ENCODE measurements around the gene GOLGA3. TPM values are rescaled to one million over a fixed set of nuclear protein-coding genes. Genes with fewer than 3 reads are reported as not detected.

GOLGA3 gene
- total RNA-seq, 2 experiments from 2014 or later, result 41.7 to 44.2 TPM

DNA sequence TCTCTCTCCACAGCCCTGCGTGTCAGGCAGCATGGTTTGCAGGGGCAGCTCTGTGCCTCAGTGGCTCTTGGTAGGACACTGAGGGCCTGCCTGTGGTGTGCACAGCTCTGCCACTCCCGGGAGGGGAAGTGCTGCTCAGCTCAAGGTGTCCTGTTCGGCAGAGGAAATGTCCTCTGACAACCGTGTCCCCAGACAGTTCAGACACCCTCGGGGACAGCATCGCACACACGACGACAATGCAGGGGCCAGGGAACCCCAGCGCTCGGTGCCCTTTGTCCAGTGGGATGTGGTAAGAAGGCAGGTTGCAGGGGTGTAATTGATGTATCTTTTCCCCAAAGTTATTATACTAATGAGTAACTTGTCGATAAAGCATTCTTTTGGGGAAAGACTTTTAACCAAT lies 81.3 kb downstream of the GOLGA3 start:
- POLR2A ChIA-PET, result no interaction called here

DNA sequence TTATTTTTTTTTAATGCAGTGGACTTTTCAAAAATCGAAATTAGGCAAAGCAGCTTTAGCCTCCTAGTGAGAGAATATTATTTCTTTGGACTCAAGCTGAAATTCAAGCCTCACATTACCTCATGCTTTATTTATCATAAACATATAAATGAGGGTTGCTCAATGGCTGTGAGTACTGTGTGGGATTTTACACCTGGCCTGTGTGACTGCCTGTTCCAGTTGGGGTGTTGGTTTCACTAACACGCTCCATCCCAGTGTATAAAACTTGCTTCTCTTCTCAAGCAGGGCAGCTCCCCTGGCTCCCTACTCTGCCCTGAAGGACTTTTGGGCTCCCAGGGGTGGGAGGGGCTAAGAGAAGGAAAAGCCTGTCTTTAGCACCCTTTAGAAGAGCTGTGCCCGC lies 82.1 kb downstream of the GOLGA3 start:
- H3K9me3 Mint-ChIP-seq, result no peaks in the 10 kb centered on the region
- no peak for DNase-seq
- peaks cover 61% of the 10 kb centered on the region for H3K36me3 Mint-ChIP-seq
- CTCF ChIA-PET, result no interaction called here
- no peaks in the 10 kb centered on the region for H3K27me3 Mint-ChIP-seq
- POLR2A ChIA-PET, result no interaction called here
- intact Hi-C loops (cut with micrococcal nuclease), result no loop called here
- H3K4me1 Mint-ChIP-seq (ENCODE audit: low read depth), result peaks cover 9% of the 10 kb centered on the region
- no peak overlapping the region for H3K27ac Mint-ChIP-seq
- H3K4me3 Mint-ChIP-seq, result no peak overlapping the region

More for the DNA sequence above, 81.3 kb downstream of the GOLGA3 start:
- DNase-seq, result no peak
- Mint-ChIP-seq H3K27me3 (no peaks in the 10 kb centered on the region), H3K9me3 (no peaks in the 10 kb centered on the region), H3K36me3 (peaks cover 56% of the 10 kb centered on the region), H3K27ac (no peak overlapping the region), H3K4me3 (no peak overlapping the region), H3K4me1 (ENCODE audit: low read depth) (peaks cover 7% of the 10 kb centered on the region)
- CTCF ChIA-PET, result no interaction called here
- intact Hi-C loops (cut with micrococcal nuclease), result no loop called here

DNA sequence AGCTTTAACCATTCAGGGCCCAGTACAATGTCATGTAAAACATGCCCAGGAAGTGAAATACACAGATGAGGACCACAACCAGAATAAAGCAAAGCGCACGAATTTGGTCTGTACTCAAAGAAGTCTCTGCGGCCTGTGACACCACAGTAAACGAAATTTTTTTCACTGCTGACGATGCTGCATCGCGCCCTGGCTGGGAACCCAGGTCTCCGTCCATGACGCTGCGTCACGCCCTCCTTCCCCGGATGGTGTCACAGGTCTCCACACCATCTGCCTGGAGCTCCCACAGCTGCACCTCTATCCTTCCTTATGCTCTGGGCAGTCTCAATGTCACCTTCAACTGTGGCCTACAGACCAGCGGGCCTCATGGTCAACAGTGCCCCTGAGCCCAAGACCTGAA lies 84.8 kb downstream of the GOLGA3 start:
- peaks cover 9% of the 10 kb centered on the region for H3K4me1 Mint-ChIP-seq (ENCODE audit: low read depth)
- peaks cover 76% of the 10 kb centered on the region for H3K36me3 Mint-ChIP-seq
- intact Hi-C loops (cut with micrococcal nuclease), result no loop called here
- H3K27me3 Mint-ChIP-seq, result no peaks in the 10 kb centered on the region
- no peak overlapping the region for H3K27ac Mint-ChIP-seq
- ChIA-PET POLR2A (no interaction called here), CTCF (interaction anchor here (1.4 kb wide), 1 partner anchor 24 kb away, joined by 3 read pairs; no protein-coding TSS in a partner anchor)
- no peaks in the 10 kb centered on the region for H3K9me3 Mint-ChIP-seq
- no peak overlapping the region for H3K4me3 Mint-ChIP-seq
- no peak for DNase-seq

DNA sequence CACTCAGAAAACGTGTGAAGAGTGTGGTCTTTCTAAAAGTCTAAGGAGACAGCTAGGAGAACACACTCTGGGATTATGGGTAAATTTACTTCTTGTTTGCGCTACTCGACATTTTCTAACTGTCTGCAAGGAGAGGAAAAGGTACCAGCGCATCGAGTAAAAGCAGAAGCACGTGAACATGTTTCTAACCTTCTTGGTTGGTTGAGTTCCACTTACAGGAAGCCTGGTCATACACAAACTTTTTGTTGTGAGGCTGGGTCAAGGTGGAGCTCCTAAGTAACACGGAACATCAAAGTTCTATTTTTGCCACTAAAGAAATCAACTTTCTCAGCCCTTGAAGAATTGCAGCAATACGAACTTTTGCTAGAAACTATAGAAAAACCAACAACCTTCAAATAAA lies 87.0 kb downstream of the GOLGA3 start:
- no peak overlapping the region for H3K4me3 Mint-ChIP-seq
- H3K27ac Mint-ChIP-seq, result no peak overlapping the region
- intact Hi-C loops (cut with micrococcal nuclease), result no loop called here
- ChIA-PET CTCF (no interaction called here), POLR2A (interaction anchor here (1.1 kb wide), 2 partner anchors 34 to 65 kb away, joined by 3 to 4 read pairs; no protein-coding TSS in a partner anchor)
- H3K4me1 Mint-ChIP-seq (ENCODE audit: low read depth), result peaks cover 9% of the 10 kb centered on the region
- H3K27me3 Mint-ChIP-seq, result no peaks in the 10 kb centered on the region
- no peaks in the 10 kb centered on the region for H3K9me3 Mint-ChIP-seq
- no peak for DNase-seq
- peaks cover 68% of the 10 kb centered on the region for H3K36me3 Mint-ChIP-seq

DNA sequence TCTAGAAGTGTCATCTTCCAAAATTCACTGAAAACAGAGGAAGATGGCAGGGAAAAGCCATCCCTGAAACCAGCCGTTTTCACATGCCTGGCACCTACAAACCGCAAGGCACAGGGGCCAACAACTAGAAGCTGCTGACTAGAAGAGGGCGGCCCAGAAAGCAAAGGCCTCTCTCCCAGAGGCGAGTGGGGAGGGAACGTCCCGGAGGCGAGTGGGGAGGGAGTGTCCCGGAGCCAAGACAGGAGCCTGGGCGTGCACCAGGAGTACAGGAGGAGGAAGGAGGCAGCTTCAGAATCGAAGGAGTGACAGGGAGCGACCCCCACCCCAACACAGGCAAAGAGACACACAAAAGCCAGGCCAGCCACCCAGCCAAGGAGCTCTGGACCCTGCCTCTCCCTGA lies 88.0 kb downstream of the GOLGA3 start:
- Mint-ChIP-seq H3K27ac (no peak overlapping the region), H3K4me1 (ENCODE audit: low read depth) (peaks cover 9% of the 10 kb centered on the region), H3K4me3 (no peak overlapping the region), H3K27me3 (no peaks in the 10 kb centered on the region), H3K36me3 (peaks cover 73% of the 10 kb centered on the region), H3K9me3 (no peaks in the 10 kb centered on the region)
- intact Hi-C loops (cut with micrococcal nuclease), result no loop called here
- ChIA-PET CTCF (no interaction called here), POLR2A (interaction anchor here (0.6 to 1.1 kb wide), 2 partner anchors 33 to 40 kb away, joined by 3 to 4 read pairs; no protein-coding TSS in a partner anchor)
- DNase-seq, result no peak

DNA sequence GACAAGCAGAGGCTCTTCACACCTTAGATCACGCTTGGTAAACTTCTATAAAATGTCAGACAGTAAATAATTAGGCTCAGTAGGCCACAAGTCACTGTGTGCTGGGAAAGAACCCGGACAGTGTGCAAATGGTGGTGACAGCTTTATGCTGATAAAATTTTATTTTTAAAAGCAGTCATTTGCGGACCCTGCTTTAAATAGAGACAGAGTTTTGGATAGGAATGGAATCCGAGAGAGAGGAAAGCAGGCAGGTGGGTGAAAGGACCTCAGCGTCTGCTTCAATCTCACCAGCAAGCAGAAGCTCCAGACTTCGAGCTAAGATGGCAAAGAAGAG lies 88.4 kb downstream of the GOLGA3 start:
- Mint-ChIP-seq H3K27ac (no peak overlapping the region), H3K36me3 (peaks cover 74% of the 10 kb centered on the region), H3K27me3 (no peaks in the 10 kb centered on the region), H3K4me3 (no peak overlapping the region), H3K4me1 (ENCODE audit: low read depth) (peaks cover 9% of the 10 kb centered on the region), H3K9me3 (no peaks in the 10 kb centered on the region)
- intact Hi-C loops (cut with micrococcal nuclease), result no loop called here
- ChIA-PET POLR2A (interaction anchor here (0.6 to 1.1 kb wide), 2 partner anchors 10 to 40 kb away, joined by 3 to 4 read pairs; no protein-coding TSS in a partner anchor), CTCF (interaction anchor here (0.9 kb wide), 1 partner anchor 27 kb away, joined by 3 read pairs; no protein-coding TSS in a partner anchor)
- DNase-seq, result no peak

DNA sequence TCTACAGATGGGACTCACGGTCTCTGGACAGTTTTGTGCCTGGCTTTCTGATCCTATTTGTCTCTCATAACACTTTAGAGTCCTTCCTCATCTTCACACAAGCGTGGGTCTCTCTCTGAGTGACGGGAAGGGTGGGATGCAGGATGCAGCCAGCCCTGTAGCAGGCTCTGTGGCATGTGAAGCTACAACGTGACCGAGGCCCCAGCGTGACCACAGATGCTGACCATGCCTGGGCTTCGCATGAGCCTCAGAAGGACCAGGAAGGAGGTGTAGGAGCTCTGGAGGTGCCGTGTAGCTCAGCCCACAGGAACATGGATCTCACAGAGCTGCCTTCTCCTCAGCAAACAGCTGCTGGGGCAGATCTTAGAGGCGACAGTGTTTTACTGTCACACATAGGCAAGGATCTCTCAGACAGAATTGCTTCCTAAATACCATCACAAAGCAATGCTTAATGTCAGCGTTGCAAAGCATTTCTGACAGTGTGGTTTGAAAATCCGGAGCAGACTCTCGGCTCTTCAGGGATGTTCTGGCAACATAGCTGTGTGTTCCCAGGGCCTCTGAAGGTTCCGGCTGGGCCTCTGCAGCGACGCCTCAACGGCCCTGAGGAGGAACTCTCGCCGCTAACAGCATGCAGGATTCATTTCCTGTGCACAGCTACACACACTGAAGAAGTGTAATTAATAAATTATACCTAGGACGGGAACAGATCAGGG lies 88.9 kb downstream of the GOLGA3 start:
- no peak overlapping the region for H3K27ac Mint-ChIP-seq

DNA sequence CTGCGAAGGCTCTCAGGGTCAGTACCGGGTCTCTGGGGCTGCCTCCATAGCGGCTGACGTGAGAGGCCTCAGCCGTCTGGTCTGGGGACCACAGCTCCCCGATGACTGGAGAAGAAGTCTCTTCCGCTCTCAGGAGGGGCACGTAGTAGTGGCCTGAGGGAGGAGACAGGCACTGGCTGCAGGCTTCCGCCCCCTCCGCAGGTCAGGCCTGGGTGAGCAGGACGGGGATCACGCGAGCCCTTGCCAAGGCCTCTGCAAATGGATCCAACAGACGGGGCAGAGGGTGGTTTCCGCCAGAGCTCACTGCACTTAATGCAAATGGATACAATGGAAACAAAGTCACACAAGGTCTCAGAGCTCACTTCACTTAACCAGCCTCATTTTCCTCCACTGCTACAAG lies 91.8 kb downstream of the GOLGA3 start:
- Mint-ChIP-seq H3K4me3 (no peak overlapping the region), H3K27ac (no peak overlapping the region), H3K36me3 (peaks cover 76% of the 10 kb centered on the region), H3K27me3 (no peaks in the 10 kb centered on the region), H3K9me3 (no peaks in the 10 kb centered on the region), H3K4me1 (ENCODE audit: low read depth) (no peaks in the 10 kb centered on the region)
- POLR2A ChIA-PET, result no interaction called here
- CTCF ChIA-PET, result no interaction called here
- DNase-seq, result no peak
- intact Hi-C loops (cut with micrococcal nuclease), result no loop called here

More for the DNA sequence above, 88.9 kb downstream of the GOLGA3 start:
- no peak for DNase-seq
- peaks cover 73% of the 10 kb centered on the region for H3K36me3 Mint-ChIP-seq
- CTCF ChIA-PET, result interaction anchor here (0.9 kb wide), 1 partner anchor 28 kb away, joined by 3 read pairs; no protein-coding TSS in a partner anchor
- no peaks in the 10 kb centered on the region for H3K9me3 Mint-ChIP-seq
- H3K4me1 Mint-ChIP-seq (ENCODE audit: low read depth), result peaks cover 9% of the 10 kb centered on the region
- intact Hi-C loops (cut with micrococcal nuclease), result no loop called here
- POLR2A ChIA-PET, result interaction anchor here (0.6 to 1.1 kb wide), 2 partner anchors 9 to 39 kb away, joined by 3 to 4 read pairs; no protein-coding TSS in a partner anchor
- H3K4me3 Mint-ChIP-seq, result no peak overlapping the region
- no peaks in the 10 kb centered on the region for H3K27me3 Mint-ChIP-seq

DNA sequence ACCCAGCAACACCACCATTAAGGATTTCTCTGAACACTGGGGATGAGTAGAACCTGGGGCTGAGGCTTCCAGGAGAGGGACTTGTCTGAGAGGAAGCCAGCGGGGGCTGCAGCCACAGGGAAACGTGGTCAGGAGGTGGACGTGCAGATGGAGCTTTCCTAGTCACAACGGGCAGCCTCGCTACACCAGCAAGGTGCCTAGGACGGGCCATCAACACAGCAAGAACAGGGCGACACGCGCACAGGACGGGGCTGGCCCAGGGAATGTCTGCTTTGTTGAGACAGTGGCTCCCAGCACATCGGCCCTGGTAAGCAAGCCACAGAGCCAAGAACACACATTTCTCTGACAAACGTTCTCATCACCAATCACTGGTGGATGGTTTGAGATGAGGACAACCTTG lies 92.3 kb downstream of the GOLGA3 start:
- H3K4me3 Mint-ChIP-seq, result no peak overlapping the region
- intact Hi-C loops (cut with micrococcal nuclease), result no loop called here
- H3K27me3 Mint-ChIP-seq, result no peaks in the 10 kb centered on the region
- H3K27ac Mint-ChIP-seq, result no peak overlapping the region
- H3K4me1 Mint-ChIP-seq (ENCODE audit: low read depth), result no peaks in the 10 kb centered on the region
- peaks cover 77% of the 10 kb centered on the region for H3K36me3 Mint-ChIP-seq
- H3K9me3 Mint-ChIP-seq, result no peaks in the 10 kb centered on the region
- ChIA-PET POLR2A (no interaction called here), CTCF (no interaction called here)
- DNase-seq, result no peak

DNA sequence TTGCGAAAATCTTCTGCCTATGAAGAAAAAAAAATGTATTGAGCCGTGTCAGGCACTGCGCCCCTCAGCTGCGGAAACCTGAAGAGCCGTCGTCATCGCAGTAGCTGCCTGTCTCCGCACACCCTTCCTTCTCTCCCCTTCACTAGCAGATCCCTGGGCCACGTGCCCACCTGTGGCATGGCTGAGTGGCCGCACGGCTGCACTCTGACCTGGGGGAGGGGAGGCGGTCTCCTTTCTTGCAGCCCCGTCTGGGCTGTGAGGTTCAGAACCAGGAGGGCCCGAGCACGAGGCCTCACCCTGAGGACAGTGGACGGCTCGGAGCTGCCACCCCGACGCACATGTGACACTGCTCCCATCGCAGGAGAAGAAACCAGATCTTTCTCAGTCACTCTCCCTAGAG lies 93.2 kb downstream of the GOLGA3 start:
- peaks cover 75% of the 10 kb centered on the region for H3K36me3 Mint-ChIP-seq
- POLR2A ChIA-PET, result interaction anchor here (1.1 kb wide), 1 partner anchor 24 kb away, joined by 3 read pairs; the partner anchor contains the start of gene PGAM5
- H3K27ac Mint-ChIP-seq, result no peak overlapping the region
- H3K4me3 Mint-ChIP-seq, result no peak overlapping the region
- no peaks in the 10 kb centered on the region for H3K4me1 Mint-ChIP-seq (ENCODE audit: low read depth)
- CTCF ChIA-PET, result no interaction called here
- intact Hi-C loops (cut with micrococcal nuclease), result no loop called here
- no peaks in the 10 kb centered on the region for H3K27me3 Mint-ChIP-seq
- H3K9me3 Mint-ChIP-seq, result no peaks in the 10 kb centered on the region
- DNase-seq, result no peak

DNA sequence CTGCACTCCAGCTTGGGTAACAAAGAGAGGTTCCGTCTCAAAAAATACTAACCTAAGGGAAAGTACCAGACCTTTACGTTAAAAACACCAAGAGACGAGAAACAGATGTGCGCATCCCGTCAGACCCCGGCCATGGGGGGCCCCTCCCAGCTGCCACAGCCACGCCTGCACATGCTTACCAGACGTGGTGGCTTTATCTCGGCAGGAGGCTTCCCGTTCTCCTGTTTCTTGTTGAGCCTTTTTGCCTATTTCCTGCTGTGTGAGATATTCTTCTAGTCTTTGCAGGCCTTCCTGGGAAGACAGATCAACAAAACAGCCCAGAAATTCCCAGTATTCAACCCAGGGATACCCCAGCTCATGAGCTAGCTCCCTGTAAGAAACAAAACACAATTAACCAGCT lies 94.5 kb downstream of the GOLGA3 start:
- no peaks in the 10 kb centered on the region for H3K4me1 Mint-ChIP-seq (ENCODE audit: low read depth)
- ChIA-PET POLR2A (interaction anchor here (1.1 to 1.3 kb wide), 2 partner anchors 10 to 23 kb away, joined by 3 read pairs; partner anchors contain the start of gene PGAM5), CTCF (no interaction called here)
- no peak overlapping the region for H3K4me3 Mint-ChIP-seq
- peaks cover 76% of the 10 kb centered on the region for H3K36me3 Mint-ChIP-seq
- no peak overlapping the region for H3K27ac Mint-ChIP-seq
- DNase-seq, result no peak
- H3K27me3 Mint-ChIP-seq, result no peaks in the 10 kb centered on the region
- no peaks in the 10 kb centered on the region for H3K9me3 Mint-ChIP-seq
- intact Hi-C loops (cut with micrococcal nuclease), result no loop called here

DNA sequence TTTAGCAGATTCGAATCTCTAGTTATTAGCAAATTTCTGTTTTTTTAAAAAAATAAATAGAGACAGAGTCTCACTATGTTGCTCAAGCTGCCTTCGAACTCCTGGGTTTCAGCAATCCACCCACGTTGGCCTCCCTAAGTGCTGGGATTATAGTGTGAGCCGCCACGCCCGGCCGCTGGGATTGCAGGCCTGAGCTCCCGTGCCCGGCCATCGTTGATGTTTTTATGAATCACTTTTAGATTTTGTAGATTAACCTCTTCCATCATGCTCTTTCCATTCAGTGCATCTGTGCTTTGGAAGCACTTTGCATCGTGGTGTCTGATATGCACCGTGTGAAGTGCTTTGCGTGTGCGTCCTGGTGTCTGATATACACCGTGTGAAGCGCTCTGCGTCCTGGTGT lies 97.1 kb downstream of the GOLGA3 start:
- Mint-ChIP-seq H3K27me3 (no peaks in the 10 kb centered on the region), H3K36me3 (peaks cover 82% of the 10 kb centered on the region), H3K9me3 (no peaks in the 10 kb centered on the region), H3K4me1 (ENCODE audit: low read depth) (no peaks in the 10 kb centered on the region), H3K27ac (no peak overlapping the region), H3K4me3 (no peak overlapping the region)
- ChIA-PET CTCF (no interaction called here), POLR2A (interaction anchor here (1.7 kb wide), 1 partner anchor 19 kb away, joined by 5 read pairs; no protein-coding TSS in a partner anchor)
- intact Hi-C loops (cut with micrococcal nuclease), result no loop called here
- no peak for DNase-seq

DNA sequence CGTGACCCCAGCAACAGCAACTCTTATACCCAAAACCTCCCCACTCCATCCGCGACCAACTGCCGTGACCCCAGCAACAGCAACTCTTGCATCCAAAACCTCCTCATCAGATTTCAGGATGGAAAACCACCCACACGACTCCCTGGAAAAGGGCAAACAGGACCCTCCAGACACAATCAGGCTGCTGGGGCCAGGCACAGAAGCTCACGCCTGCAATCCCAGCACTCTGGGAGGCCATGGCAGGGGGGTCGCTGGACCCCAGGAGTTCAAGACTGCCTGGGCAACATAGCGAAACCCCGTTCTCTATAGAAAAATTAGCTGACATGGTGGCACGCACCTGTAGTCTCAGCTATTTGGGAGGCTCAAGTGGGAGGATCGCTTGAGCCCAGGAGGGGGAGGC lies 98.3 kb downstream of the GOLGA3 start:
- H3K27ac Mint-ChIP-seq, result no peak overlapping the region
- CTCF ChIA-PET, result interaction anchor here (0.6 to 1.1 kb wide), 2 partner anchors 17 to 44 kb away, joined by 3 read pairs; no protein-coding TSS in a partner anchor

More for the DNA sequence above, 98.3 kb downstream of the GOLGA3 start:
- no peaks in the 10 kb centered on the region for H3K4me1 Mint-ChIP-seq (ENCODE audit: low read depth)
- H3K36me3 Mint-ChIP-seq, result peaks cover 83% of the 10 kb centered on the region
- POLR2A ChIA-PET, result interaction anchor here (0.7 to 1.7 kb wide), 2 partner anchors 9 to 20 kb away, joined by 3 to 5 read pairs; no protein-coding TSS in a partner anchor
- no peak for DNase-seq
- intact Hi-C loops (cut with micrococcal nuclease), result no loop called here
- no peaks in the 10 kb centered on the region for H3K9me3 Mint-ChIP-seq
- no peaks in the 10 kb centered on the region for H3K27me3 Mint-ChIP-seq
- no peak overlapping the region for H3K4me3 Mint-ChIP-seq

Measured in activated CD4-positive, alpha-beta memory T cell treated with anti-CD3 and anti-CD28 coated beads for 36 hours (primary cell).